ENCODE results near the gene ATXN7.

- TF ChIP-seq CTCF (IDR thresholded peaks at IDR 0.05) (no peak), POLR2A (IDR thresholded peaks at IDR 0.05) (no peak)
Measured at GRCh38 chr3:63945558-63946096, 82.0 kb downstream of the ATXN7 start.

Measured in breast epithelium (tissue), 3 donors.